NCI-H1417 treated with DMSO at 0.1 percent for 48 hours (cell line): ENCODE results near the gene OR2T4.

Experiments
- DNase-seq: peaks from one replicate; lab custom pipeline; 2025; lab: John Stamatoyannopoulos, UW

The OR2T4 gene

GRCh38 chr1:248361121-248361715, at the start of gene OR2T4:
Gene OR2T4 (plus strand): TSS chr1:248361665. CDS start chr1:248361665, 0 bp downstream.
- no peak for DNase-seq

GRCh38 chr1:248316796-248317195, 44.7 kb upstream of the OR2T4 start:
- no peak for DNase-seq

GRCh38 chr1:248324468-248324867, 37.0 kb upstream of the OR2T4 start, which contains the start of gene OR2M7:
Gene OR2M7 (minus strand): TSS chr1:248324568. CDS start chr1:248324568, 0 bp downstream.
- DNase-seq, result no peak

GRCh38 chr1:248343451-248343850, 18.0 kb upstream of the OR2T4 start:
- no peak for DNase-seq

- DNase-seq, result no peak
Observed at GRCh38 chr1:248348475-248348874, 13.0 kb upstream of the OR2T4 start, which contains the start of gene OR14C36. Gene OR14C36 (plus strand): TSS chr1:248348775. CDS start chr1:248348775, 0 bp downstream.

GRCh38 chr1:248359415-248359814, 2.0 kb upstream of the OR2T4 start:
- no peak for DNase-seq

- DNase-seq, result no peak
Observed at GRCh38 chr1:248366609-248367008, 5.1 kb downstream of the OR2T4 start.

- no peak for DNase-seq
Observed at GRCh38 chr1:248372394-248372793, 10.9 kb downstream of the OR2T4 start.

GRCh38 chr1:248373761-248374160, 12.3 kb downstream of the OR2T4 start:
- DNase-seq, result no peak

GRCh38 chr1:248375446-248375845, 14.0 kb downstream of the OR2T4 start, which contains the start of gene OR2T6:
Gene OR2T6 (plus strand): TSS chr1:248375746. CDS start chr1:248387609, 11,863 bp downstream.
- DNase-seq, result no peak

GRCh38 chr1:248376916-248377315, 15.5 kb downstream of the OR2T4 start:
- DNase-seq, result no peak

GRCh38 chr1:248380854-248381253, 19.4 kb downstream of the OR2T4 start:
- DNase-seq, result no peak

GRCh38 chr1:248388426-248388825, 27.0 kb downstream of the OR2T4 start:
- DNase-seq, result no peak

GRCh38 chr1:248393050-248393449, 31.6 kb downstream of the OR2T4 start:
- no peak for DNase-seq

- no peak for DNase-seq
Observed at GRCh38 chr1:248402748-248403147, 41.3 kb downstream of the OR2T4 start, which contains the start of gene OR2T1. Gene OR2T1 (plus strand): TSS chr1:248403048. CDS start chr1:248406148, 3,100 bp downstream.

GRCh38 chr1:248404024-248404423, 42.6 kb downstream of the OR2T4 start:
- DNase-seq, result no peak

GRCh38 chr1:248406721-248407692, 45.5 kb downstream of the OR2T4 start:
- no peak for DNase-seq
